DND-41 (cell line): ENCODE data around the gene TTC28.

Experiments
- CTCF ChIP-seq: IDR thresholded peaks from 2 replicates; pipeline ENCODE4 v1.5.1; 2012; ENCODE audit warnings: borderline replicate concordance, low read length, moderate library complexity, mild to moderate bottlenecking; ENCODE audit not compliant: poor library complexity, severe bottlenecking; ENCODE audit errors: extremely low read depth
- EZH2 ChIP-seq: IDR thresholded peaks from 3 replicates; pipeline ENCODE4 v1.6.1; 2012; ENCODE audit warnings: borderline replicate concordance, low read depth, mild to moderate bottlenecking, moderate library complexity, low read length, inconsistent platforms; ENCODE audit not compliant: severe bottlenecking

GRCh38 chr22:28541137-28541536 is 138.5 kb downstream of the TTC28 start:
- TF ChIP-seq CTCF (no peak), EZH2 (no peak)
